HK-2 (cell line): Measurements from ENCODE around the gene COL5A2.

Source experiments
- DNase-seq: peaks from one replicate; pipeline ENCODE4 v3.0.0-alpha.2; 2018; ENCODE audit not compliant: unreplicated experiment

The COL5A2 gene

GRCh38 chr2:189178726-189179569 lies 613 bp downstream of the COL5A2 start:
- no peak for DNase-seq

- no peak for DNase-seq
Measured at GRCh38 chr2:189178054-189178453, 1.5 kb downstream of the COL5A2 start.

- DNase-seq = no peak
Measured at GRCh38 chr2:189177251-189177840, 2.2 kb downstream of the COL5A2 start.

- DNase-seq = no peak
Measured at GRCh38 chr2:189176516-189176915, 3.0 kb downstream of the COL5A2 start.

GRCh38 chr2:189175869-189176433 lies 3.6 kb downstream of the COL5A2 start:
- no peak for DNase-seq

- no peak for DNase-seq
Measured at GRCh38 chr2:189171956-189172609, 7.5 kb downstream of the COL5A2 start.

- DNase-seq = no peak
Measured at GRCh38 chr2:189168856-189169499, 10.6 kb downstream of the COL5A2 start.

- DNase-seq = no peak
Measured at GRCh38 chr2:189165656-189166380, 13.7 kb downstream of the COL5A2 start.

- no peak for DNase-seq
Measured at GRCh38 chr2:189164746-189165145, 14.8 kb downstream of the COL5A2 start.

- no peak for DNase-seq
Measured at GRCh38 chr2:189163889-189164288, 15.7 kb downstream of the COL5A2 start.

GRCh38 chr2:189162566-189162965 lies 17.0 kb downstream of the COL5A2 start:
- no peak for DNase-seq

- DNase-seq = no peak
Measured at GRCh38 chr2:189161894-189162293, 17.7 kb downstream of the COL5A2 start.

GRCh38 chr2:189159717-189160116 lies 19.8 kb downstream of the COL5A2 start:
- DNase-seq = no peak

- no peak for DNase-seq
Measured at GRCh38 chr2:189159273-189159672, 20.3 kb downstream of the COL5A2 start.

- no peak for DNase-seq
Measured at GRCh38 chr2:189157939-189158338, 21.6 kb downstream of the COL5A2 start.

- no peak for DNase-seq
Measured at GRCh38 chr2:189157456-189157855, 22.1 kb downstream of the COL5A2 start.

GRCh38 chr2:189155795-189156194 lies 23.8 kb downstream of the COL5A2 start:
- DNase-seq = no peak

GRCh38 chr2:189153619-189154018 lies 25.9 kb downstream of the COL5A2 start:
- no peak for DNase-seq

GRCh38 chr2:189152483-189152882 lies 27.1 kb downstream of the COL5A2 start:
- no peak for DNase-seq

- DNase-seq = no peak
Measured at GRCh38 chr2:189151906-189152305, 27.7 kb downstream of the COL5A2 start.

GRCh38 chr2:189150033-189150432 lies 29.5 kb downstream of the COL5A2 start:
- no peak for DNase-seq
